Activated T-helper 1 cell treated with Interleukin-2 at 50 U/mL for 16 hours (primary cell): ENCODE results near the gene ETNPPL.

ENCODE experiments used
- DNase-seq: peaks from one replicate; pipeline ENCODE4 v3.0.0-alpha.2; 2020; ENCODE audit warnings: low read depth

Gene ETNPPL

GRCh38 chr4:108762559-108763225 lies at the start of gene ETNPPL:
ETNPPL (minus strand) TSS chr4:108763053; CDS start chr4:108762898, 155 bp downstream.
- no peak for DNase-seq

GRCh38 chr4:108811486-108811885 lies 48.6 kb upstream of the ETNPPL start:
- no peak for DNase-seq

GRCh38 chr4:108810087-108810486 lies 47.2 kb upstream of the ETNPPL start:
- DNase-seq = no peak

DNA sequence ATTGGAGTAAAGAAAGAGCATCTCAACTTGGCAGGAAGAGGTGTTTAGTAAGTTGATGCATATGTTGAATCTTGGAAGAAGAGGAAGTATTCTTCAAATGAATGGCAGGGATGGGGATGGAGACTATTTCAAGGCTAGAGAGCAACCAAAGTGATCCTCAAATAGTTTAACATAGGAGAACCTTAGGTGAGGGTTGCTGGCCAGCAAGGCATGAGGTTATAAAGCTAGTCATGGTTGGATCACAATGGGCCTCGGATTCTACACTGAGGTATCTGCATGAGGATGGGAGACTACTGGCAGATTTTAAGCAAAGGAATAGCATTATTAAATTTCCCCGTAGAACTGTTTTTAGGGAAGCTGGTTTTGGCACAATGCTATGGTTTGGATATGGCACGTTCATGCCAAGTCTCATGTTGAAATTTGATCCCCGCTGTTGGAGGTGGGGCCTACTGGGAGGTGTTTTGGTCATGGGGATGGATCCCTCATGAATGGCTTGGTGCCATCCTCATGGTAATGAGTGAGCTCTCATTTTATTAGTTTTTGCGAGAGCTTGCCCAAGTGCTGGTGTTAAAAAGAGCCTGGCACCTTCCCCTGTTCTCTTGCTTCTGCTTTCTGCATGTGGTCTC lies 41.9 kb upstream of the ETNPPL start:
- DNase-seq = no peak

DNA sequence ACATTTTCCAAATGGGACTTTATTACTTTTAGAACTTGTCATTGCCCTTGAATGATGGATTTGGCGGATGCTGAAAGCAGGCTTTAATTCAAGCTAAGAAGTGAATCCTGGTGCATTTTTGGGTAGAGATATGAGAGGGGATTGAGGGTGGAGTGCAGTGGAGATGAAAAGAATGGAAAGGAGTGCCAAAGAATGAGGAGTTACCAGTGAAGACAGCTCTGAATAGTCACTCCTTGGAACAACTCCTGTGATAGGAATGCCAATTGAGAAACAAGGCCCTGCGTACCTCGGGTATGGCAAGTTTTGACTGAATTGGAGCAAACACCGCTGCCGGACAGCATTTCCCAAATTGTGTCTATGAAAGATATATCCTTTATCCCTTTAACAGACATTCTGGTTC lies 36.5 kb upstream of the ETNPPL start:
- DNase-seq = no peak

- no peak for DNase-seq
These were observed 33.3 kb upstream of the ETNPPL start for GRCh38 chr4:108796173-108796572.

DNA sequence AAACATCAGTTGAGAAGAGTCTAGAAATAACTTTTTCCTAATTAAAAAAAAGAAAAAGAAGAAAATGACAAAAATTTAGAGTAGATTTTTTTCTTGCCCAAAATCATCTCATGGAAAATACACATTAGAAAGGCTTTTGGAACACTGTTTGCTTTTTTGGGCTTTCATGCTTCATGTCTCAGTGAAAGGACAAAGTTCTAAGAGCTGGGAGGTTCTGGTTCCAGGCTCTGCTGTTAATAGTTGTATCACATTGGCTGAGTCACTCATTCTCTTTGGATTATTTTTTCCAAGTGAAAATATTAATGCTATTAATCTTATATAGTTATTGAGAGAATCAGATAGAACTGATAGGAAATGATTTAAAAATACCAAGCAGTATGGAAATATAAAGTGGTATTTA lies 32.9 kb upstream of the ETNPPL start:
- DNase-seq = no peak

DNA sequence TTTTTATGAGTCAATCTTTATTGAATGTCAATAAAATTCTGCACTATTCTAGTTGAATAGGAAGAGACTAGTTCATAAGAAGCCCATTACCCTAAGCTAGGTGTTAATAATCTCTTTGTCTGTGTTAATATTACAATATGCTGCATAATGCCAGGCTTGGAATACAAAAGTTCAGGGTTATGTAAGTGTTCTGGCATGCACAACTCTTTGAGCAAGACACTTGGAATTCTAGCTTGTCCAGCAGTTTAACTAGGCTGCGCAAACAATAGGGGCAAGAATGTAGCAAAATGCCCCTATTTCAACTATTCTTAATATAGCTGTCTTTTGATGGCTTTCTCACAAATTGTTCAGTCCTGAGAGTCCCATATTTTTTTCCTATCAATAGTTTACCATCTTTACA lies 31.3 kb upstream of the ETNPPL start:
- DNase-seq = no peak

- DNase-seq = no peak
These were observed 30.6 kb upstream of the ETNPPL start for GRCh38 chr4:108793415-108793814.

DNA sequence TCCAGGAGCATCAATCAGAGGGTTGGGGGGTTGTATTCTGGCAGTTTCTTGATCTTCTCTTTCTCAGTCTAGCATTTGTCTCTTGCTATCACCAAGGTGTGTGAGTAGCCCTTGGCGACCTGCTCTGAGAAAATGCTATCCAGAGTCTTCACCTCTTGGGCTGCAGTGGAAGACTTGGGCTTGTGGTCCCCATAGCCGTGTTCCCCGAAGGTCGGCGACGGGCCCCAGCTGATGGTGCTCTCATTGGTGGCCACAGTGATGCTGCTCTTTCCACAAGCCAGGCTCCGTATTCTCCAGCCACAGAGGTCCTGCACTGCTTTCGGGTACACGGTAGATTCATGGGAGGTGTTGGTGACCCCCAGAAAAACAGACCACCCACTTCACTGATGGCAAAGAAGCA lies 25.9 kb upstream of the ETNPPL start:
- no peak for DNase-seq

GRCh38 chr4:108787724-108788123 lies 24.9 kb upstream of the ETNPPL start:
- no peak for DNase-seq

- no peak for DNase-seq
These were observed 24.3 kb upstream of the ETNPPL start for GRCh38 chr4:108787106-108787505.

GRCh38 chr4:108786351-108786750 lies 23.5 kb upstream of the ETNPPL start:
- DNase-seq = no peak

GRCh38 chr4:108783665-108784463 lies 21.0 kb upstream of the ETNPPL start:
- no peak for DNase-seq

DNA sequence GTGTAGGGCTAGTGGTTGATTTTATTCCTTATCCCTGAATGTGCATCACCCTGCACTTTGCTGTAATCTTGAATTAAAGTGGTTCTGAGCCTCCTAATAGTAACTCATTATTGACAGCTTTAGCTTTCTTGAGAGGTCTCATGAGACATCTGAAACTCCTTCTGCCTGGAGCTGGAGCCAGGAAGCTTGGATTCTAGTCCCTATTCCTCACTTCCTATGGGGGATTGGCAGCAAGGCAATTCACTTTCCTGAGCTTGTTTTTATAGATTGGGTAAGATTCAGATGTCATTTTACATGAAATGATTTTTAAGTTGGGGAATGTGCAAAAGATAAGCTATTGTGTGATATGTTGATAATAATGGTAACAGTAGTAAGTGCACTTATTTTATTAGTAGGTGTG lies 17.1 kb upstream of the ETNPPL start:
- no peak for DNase-seq

GRCh38 chr4:108777388-108777787 lies 14.5 kb upstream of the ETNPPL start:
- DNase-seq = no peak

- no peak for DNase-seq
These were observed 13.1 kb upstream of the ETNPPL start for GRCh38 chr4:108775921-108776320.

DNA sequence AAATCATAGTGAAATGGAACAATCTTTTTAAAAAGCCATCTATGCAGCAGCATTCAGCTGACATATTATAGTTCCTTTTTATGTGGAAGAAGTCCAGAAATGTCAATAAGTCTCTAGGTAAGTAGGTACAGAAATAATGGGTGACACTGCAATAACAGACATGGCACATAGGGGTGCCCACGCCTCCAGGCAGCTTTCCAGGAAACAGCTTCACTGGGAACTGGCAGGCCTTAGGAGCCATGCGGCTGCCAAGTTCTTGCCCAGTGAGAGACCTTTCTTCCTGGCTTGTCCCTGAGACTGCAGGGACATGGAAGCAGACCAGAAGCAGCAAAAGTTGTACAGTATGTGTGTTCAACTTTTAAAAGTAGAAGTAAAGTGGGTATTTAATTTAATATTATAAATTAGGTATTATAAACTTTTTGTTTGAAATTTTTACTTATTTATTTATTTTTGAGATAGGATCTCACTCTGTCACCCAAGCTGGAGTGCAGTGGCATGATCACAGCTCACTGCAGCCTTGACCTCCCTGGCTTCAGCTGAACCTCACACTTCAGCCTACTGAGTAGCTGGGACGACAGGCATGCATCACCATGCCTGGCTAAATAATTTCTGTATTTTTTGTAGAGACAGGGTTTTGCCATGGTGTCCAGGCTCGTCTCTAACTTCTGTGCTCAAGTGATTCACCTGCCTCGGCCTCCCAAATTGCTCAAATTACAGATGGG lies 12.1 kb upstream of the ETNPPL start:
- DNase-seq = no peak

- no peak for DNase-seq
These were observed 9.5 kb upstream of the ETNPPL start for GRCh38 chr4:108772402-108772801.

- no peak for DNase-seq
These were observed 3.2 kb upstream of the ETNPPL start for GRCh38 chr4:108766058-108766457.

DNA sequence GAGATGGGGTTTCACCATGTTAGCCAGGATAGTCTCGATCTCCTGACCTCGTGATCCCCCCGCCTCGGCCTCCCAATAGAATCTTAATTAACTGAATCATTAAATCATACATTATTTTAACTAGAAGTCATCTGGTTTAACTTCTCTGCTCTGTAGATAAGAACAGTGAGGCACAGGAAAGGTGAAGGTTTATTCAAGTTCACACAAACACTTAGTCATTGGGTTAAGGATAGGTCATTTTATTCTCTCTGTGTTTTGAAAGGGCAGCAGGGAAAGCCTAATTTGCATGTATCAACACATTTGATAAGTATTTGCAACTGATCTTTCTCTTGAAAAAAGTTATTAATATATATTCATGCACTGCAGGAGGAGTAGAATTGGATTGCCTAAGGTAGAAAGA lies 1.1 kb upstream of the ETNPPL start:
- DNase-seq = no peak

DNA sequence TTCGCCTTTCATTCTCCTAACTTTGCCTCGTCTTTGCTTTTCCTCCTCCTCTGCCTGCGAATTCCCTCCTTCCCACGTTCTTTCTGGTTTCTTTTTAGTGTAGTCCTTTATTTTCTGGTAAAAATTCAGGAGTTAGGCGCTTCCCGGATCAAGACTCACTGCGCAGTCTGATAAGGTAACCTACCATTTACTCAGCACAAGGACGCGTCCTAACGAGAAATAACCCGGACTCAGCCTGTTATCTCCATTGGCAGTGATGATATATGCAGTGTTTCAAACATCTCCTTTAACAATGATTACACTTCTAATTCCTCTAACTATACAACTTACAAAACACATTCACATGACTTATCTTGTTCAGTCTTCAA lies 357 bp upstream of the ETNPPL start:
- DNase-seq = no peak

GRCh38 chr4:108758498-108758897 lies 4.4 kb downstream of the ETNPPL start:
- DNase-seq = no peak
